Psoas muscle (tissue), 8 donors: Measurements from ENCODE around the gene CACNG4. TPM values are rescaled to one million over a fixed set of nuclear protein-coding genes. Genes with fewer than 3 reads are reported as not detected.

ENCODE experiments used
- ATAC-seq, 4 donors: fragments of 200-7000 bp; cut with Tn5 transposase; one replicate each; pipeline ENCODE4 v1.9.1; 2020; ENCODE audit warnings: moderate library complexity in 3 of 4, mild to moderate bottlenecking in 2 of 4
- DNase-seq, 2 donors: peaks; one replicate each; pipeline ENCODE4 v3.0.0-alpha.2; 2020
- H3K27ac ChIP-seq: fragments of 200-600 bp; one replicate; pipeline ENCODE4 v1.8.0; 2022
- H3K27me3 ChIP-seq, 3 donors: fragments of 200-600 bp in 1 of 3; one replicate each; pipeline versions ENCODE4 v1.6.1 to v1.8.0; 2013 to 2022; ENCODE audit warnings: low read length in 2 of 3, mild to moderate bottlenecking in 2 of 3, moderate library complexity in 1 of 3; ENCODE audit not compliant: insufficient read depth in 3 of 3
- H3K36me3 ChIP-seq, 2 donors: fragments of 200-600 bp in 1 of 2; one replicate each; pipeline versions ENCODE4 v1.6.1 to v1.8.0; 2013 to 2022; ENCODE audit warnings: low read depth in 1 of 2, mild to moderate bottlenecking in 1 of 2, moderate library complexity in 1 of 2; ENCODE audit not compliant: insufficient read depth in 1 of 2
- H3K4me1 ChIP-seq: fragments of 200-600 bp; one replicate; pipeline ENCODE4 v1.8.0; 2022
- H3K4me3 ChIP-seq: fragments of 200-600 bp; one replicate; pipeline ENCODE4 v1.8.0; 2022; ENCODE audit warnings: mild to moderate bottlenecking
- H3K9me3 ChIP-seq: fragments of 200-600 bp; one replicate; pipeline ENCODE4 v1.8.0; 2022
- WGBS, 3 donors: extraction: QIAGEN DNeasy Blood & Tissue Kit; methylation state at CpG; one replicate each; pipeline versions ENCODE4 v1.1.6 to v1.1.7; 2013; 5-methylcytosine and 5-hydroxymethylcytosine counted together
- intact Hi-C, 2 donors: fragments of 100-400 bp; cut with DNase I; formaldehyde crosslinking; loops; one replicate each; pipeline versions ENCODE4 v1.11.0 to v1.14.2; 2022
- polyA plus RNA-seq, 3 donors: library from polyadenylated mRNA; stranded (reverse); fragments of 200-250 nt; gene quantifications; one replicate each; pipeline ENCODE4 v1.2.3, GENCODE V29; 2013
- total RNA-seq, 4 donors: library from RNA; stranded (reverse); fragmentation: NEBNext Ultra II Directional in 2 of 4; extraction: Animal tissue kit (Norgen Biotek cat#: 25700) in 2 of 4; gene quantifications; one replicate each; pipeline versions ENCODE4 v1.2.1 to v1.2.4, GENCODE V29; 2021 to 2023
- TF ChIP-seq, protein P1 (sequence below): fragments of 200-600 bp; IDR thresholded peaks from one replicate; pipeline ENCODE4 v1.8.0; 2022; ENCODE audit warnings: antibody characterized with exemption
- donor health status: healthy with polysubstance abuse.
- donor health status: DM: no; HTN: no; CAD: no; lungs with moderate emphysema.
- donor health status: Bipolar disorder and iron deficiency.
- donor health status: healthy.
- donor health status: DM: yes; HTN: yes; CAD: no.
- donor health status: DM: no; HTN: no; CAD: no.
- donor health status: DM: no; HTN: no; CAD: no.
- donor health status: DM: yes; HTN: yes; CAD: no.

The CACNG4 gene
- total and polyA plus RNA-seq, 7 donors: 0.03 TPM; not detected in 6

DNA sequence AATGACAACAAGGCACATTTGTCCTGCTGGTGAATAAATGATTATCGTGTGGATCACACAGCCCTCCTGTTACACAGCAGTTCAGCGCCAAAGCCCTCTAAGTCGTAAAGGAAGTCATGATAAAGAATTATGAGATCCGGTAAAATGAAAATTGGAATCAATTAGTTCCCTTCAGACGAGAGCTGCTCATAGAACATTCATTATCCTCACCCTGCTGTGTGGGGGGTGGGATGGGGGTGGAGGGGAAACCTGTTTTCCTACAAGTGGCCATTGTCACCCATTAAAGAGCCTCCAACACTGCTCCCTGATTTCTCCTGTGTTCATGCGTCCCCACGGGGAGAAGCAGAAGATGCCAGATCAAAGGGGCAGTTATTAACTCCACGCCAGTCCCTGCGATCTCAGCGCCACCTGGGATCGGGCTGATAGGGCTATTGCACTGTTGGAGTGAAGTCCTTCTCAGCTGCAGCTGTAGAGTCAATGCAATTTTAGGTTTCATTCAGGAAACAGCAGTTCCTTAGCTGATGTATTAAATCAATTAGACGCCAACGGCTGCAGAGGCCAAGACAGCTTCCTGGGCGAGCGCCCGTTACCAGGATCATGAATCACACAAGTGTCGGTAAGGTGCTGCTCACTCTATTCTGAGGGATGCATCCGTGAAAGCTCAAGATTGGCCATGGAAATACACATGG, 19.2 kb upstream of the CACNG4 start:
- TF ChIP-seq, protein P1, sequence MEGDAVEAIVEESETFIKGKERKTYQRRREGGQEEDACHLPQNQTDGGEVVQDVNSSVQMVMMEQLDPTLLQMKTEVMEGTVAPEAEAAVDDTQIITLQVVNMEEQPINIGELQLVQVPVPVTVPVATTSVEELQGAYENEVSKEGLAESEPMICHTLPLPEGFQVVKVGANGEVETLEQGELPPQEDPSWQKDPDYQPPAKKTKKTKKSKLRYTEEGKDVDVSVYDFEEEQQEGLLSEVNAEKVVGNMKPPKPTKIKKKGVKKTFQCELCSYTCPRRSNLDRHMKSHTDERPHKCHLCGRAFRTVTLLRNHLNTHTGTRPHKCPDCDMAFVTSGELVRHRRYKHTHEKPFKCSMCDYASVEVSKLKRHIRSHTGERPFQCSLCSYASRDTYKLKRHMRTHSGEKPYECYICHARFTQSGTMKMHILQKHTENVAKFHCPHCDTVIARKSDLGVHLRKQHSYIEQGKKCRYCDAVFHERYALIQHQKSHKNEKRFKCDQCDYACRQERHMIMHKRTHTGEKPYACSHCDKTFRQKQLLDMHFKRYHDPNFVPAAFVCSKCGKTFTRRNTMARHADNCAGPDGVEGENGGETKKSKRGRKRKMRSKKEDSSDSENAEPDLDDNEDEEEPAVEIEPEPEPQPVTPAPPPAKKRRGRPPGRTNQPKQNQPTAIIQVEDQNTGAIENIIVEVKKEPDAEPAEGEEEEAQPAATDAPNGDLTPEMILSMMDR: no peak
- 23 to 31% (median 26%) methylated on average over 18 of the region's 18 CpGs for WGBS, 3 donors

DNA sequence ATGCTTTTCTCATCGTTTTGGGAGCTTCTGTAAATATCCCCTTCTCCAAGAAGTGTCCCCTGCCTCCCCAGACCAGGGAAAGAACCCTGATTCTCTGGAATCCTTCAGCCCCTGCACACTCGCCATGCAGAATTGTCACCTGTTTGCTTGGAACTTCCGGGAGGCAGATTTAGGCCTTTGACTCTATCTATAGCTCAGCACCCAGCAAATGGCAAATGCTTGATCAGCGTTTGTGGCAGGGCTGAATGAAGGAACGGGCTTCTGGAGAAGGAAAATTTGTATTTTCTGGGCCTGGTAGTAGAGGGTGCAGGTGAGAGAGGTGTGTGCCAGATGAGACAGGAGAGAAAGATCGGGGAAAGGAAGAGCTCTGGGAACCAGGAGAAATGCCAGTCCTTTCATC, 18.3 kb upstream of the CACNG4 start:
- Histone ChIP-seq H3K27me3 (peaks cover 0 to 23% (median 4%) of the 10 kb centered on the region in 3 donors), H3K4me3 (no peak overlapping the region), H3K4me1 (peaks cover 6% of the 10 kb centered on the region), H3K36me3 (no peaks in the 10 kb centered on the region), H3K9me3 (no peaks in the 10 kb centered on the region), H3K27ac (no peak overlapping the region)
- WGBS, 3 donors: 49 to 70% (median 58%) methylated on average over 6 of the region's 6 CpGs
- TF ChIP-seq, protein P1: no peak
- peak in 1 of 4 donors; percentile 26 for ATAC-seq
- no peak for DNase-seq
- intact Hi-C loops: no loop called here

More for the DNA sequence above, 19.2 kb upstream of the CACNG4 start:
- H3K27me3 ChIP-seq: peaks cover 0 to 27% (median 4%) of the 10 kb centered on the region in 3 donors
- H3K4me1 ChIP-seq: peaks cover 5% of the 10 kb centered on the region
- no peak overlapping the region for H3K27ac ChIP-seq
- no peaks in the 10 kb centered on the region for H3K9me3 ChIP-seq
- intact Hi-C loops: no loop called here
- ATAC-seq (peak; percentile 68 to 86 (median 82)), DNase-seq (peak in 1 of 2 donors; percentile 64)
- H3K4me3 ChIP-seq: no peak overlapping the region
- H3K36me3 ChIP-seq: no peaks in the 10 kb centered on the region

DNA sequence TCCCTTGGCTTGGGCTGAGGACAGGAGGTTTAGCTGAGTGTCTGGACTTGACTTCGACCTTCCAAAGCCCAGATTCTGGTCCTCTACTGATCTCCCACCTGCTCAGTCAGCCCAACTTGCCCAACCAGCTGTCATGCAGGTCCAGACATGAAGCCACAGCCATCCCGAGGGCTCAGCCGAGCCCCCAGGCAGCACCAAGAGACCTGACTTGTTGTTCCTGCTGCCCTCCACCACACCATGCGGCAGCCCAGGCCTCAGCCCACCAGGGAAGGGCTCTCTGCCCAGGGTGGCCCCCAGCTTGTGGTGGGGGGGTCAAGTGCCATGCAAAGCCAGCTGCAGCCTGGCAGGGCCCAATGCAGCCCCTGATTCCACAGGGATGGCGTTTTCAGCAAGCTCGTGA, 17.2 kb upstream of the CACNG4 start:
- ATAC-seq (no peak), DNase-seq (no peak)
- TF ChIP-seq, protein P1: no peak
- no peak overlapping the region for H3K4me3 ChIP-seq
- H3K36me3 ChIP-seq: no peaks in the 10 kb centered on the region
- peaks cover 14% of the 10 kb centered on the region for H3K4me1 ChIP-seq
- intact Hi-C loops: no loop called here
- H3K9me3 ChIP-seq: no peaks in the 10 kb centered on the region
- WGBS, 3 donors: 74 to 80% (median 77%) methylated on average over 6 of the region's 6 CpGs
- H3K27me3 ChIP-seq: peaks cover 0 to 22% (median 4%) of the 10 kb centered on the region in 3 donors
- H3K27ac ChIP-seq: no peak overlapping the region

DNA sequence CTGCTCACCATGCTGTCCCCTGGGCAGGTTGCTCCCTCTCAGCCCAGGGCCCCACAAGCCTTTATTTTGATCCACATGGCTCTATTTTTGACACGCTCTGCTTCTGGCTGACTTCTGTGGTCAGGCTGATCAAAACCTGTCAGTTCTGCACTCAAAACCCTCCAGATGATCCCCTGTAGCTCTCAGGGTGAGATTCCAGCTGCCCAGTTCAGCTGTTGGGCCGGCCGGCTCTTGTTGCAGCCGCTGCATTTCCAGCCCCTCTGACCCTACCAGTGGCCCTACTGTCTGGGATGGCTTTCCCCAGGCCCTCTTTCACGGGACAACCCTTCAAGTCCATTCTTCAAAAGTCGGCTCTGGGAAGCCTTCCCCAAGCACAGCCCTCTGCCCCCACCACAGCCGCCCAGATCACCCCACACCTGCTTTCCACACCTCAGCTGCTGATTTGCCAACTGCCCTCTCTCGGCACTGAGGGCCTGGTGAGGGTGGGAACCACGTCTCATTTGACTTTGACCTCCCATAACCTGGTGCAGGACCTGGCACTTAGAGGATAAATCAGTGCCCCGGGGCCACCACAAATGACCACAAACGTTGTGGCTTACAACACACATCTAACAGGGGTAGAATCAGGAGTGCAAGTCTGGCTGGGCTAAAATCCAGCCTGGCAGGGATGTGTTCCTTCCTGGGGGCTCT, 16.3 kb upstream of the CACNG4 start:
- TF ChIP-seq, protein P1: no peak
- no peak overlapping the region for H3K27ac ChIP-seq
- WGBS, 3 donors: 69 to 72% (median 71%) methylated on average over 11 of the region's 11 CpGs
- DNase-seq: no peak
- no peak overlapping the region for H3K4me3 ChIP-seq
- peaks cover 23% of the 10 kb centered on the region for H3K4me1 ChIP-seq
- intact Hi-C loops: no loop called here
- no peaks in the 10 kb centered on the region for H3K36me3 ChIP-seq
- ATAC-seq: no peak
- H3K27me3 ChIP-seq: peaks cover 0 to 15% (median 4%) of the 10 kb centered on the region in 3 donors
- no peaks in the 10 kb centered on the region for H3K9me3 ChIP-seq
